NCI-H1105 (cell line): ENCODE results near the gene ARL15.

ENCODE experiments used
- DNase-seq: peaks from one replicate; lab custom pipeline; 2025; lab: John Stamatoyannopoulos, UW

Gene ARL15

GRCh38 chr5:53932351-53932750 is 378.0 kb downstream of the ARL15 start:
- no peak for DNase-seq

- no peak for DNase-seq
Measured at GRCh38 chr5:53930457-53930856, 379.9 kb downstream of the ARL15 start.

DNA sequence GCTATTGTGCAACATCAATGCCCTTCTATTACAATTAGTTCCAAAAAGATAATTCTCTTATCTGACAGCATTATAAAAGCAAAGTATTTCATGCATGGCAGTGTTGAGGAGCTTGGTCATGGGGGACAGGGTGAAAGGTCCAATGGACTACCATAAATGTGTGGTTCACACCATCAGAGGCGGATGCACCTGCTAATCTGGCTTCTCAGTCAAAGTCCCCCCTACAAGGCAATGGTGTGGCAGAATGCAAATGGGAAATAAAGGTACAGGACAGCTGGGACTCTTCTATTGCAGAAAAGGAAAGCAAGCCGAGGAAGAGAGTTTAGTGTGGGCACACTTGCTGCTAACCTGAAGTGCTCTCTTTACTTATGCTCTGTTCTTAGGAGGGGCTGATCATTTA is 380.8 kb downstream of the ARL15 start:
- no peak for DNase-seq

GRCh38 chr5:53929152-53929551 is 381.2 kb downstream of the ARL15 start:
- DNase-seq = no peak

GRCh38 chr5:53928641-53929040 is 381.7 kb downstream of the ARL15 start:
- DNase-seq = no peak

- no peak for DNase-seq
Measured at GRCh38 chr5:53927668-53928247, 382.6 kb downstream of the ARL15 start.

GRCh38 chr5:53926026-53926425 is 384.3 kb downstream of the ARL15 start:
- DNase-seq = no peak

GRCh38 chr5:53924392-53924791 is 386.0 kb downstream of the ARL15 start:
- no peak for DNase-seq

GRCh38 chr5:53923961-53924360 is 386.4 kb downstream of the ARL15 start:
- DNase-seq = no peak

- DNase-seq = no peak
Measured at GRCh38 chr5:53922508-53923498, 387.6 kb downstream of the ARL15 start.

- no peak for DNase-seq
Measured at GRCh38 chr5:53917826-53918225, 392.5 kb downstream of the ARL15 start.

- no peak for DNase-seq
Measured at GRCh38 chr5:53917095-53917494, 393.3 kb downstream of the ARL15 start.

- DNase-seq = no peak
Measured at GRCh38 chr5:53915120-53915519, 395.3 kb downstream of the ARL15 start.

DNA sequence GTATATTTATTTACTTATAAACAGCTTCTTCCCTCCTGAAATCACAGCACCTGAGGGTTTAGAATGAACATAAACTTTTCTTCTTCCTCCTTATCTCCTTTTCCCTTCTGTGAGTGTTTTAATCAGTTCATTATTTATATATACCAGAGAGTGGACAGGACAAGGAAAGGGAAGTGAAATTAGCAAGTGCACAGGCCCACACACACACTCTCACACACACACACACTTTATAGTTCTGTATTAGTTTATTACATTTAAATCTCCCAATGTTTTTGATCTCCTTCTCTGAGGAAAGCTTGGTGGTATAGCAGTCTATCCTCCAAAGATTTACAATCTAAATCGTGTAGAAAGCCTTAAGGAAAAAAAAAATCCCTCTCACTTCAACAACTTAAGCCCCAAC is 396.4 kb downstream of the ARL15 start:
- DNase-seq = no peak

DNA sequence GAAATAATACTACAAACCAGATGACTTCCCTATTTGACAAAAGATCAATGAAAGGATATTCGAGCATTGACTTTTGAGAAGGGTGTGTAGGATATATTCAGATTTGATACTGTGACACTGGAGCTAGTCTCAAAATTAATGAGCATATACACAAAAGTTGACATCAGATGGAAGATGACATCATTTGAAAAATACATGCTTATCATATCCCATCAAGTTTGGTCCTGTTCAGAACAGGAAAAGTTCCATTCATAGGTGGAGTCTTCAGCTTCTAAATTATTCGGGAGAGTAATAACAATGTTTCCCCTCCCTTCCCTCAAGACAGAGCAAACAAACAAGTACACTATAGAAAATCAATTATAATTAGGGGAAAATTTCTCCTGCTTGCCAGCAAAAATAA is 401.6 kb downstream of the ARL15 start:
- no peak for DNase-seq

- no peak for DNase-seq
Measured at GRCh38 chr5:53907827-53908226, 402.5 kb downstream of the ARL15 start.

DNA sequence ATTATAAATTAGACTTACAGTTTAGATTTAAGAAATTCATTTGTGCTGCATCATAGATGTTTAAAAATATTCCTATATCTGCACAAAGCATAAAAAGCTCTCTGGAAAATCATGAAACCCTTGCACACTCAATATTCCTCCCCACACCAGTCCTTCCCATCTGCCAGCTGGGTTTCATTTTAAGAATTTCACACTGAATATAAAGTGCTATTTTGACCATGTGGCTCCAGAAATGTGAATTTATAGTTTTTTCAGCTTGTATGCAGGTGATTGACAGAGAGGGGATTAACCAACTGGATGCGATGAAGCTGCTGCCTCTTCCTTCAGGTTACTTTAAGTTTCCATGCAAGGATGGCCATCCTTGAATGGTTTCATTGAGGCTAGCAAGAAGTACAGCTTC is 403.6 kb downstream of the ARL15 start:
- DNase-seq = no peak

GRCh38 chr5:53902296-53902907 is 408.0 kb downstream of the ARL15 start:
- no peak for DNase-seq

DNA sequence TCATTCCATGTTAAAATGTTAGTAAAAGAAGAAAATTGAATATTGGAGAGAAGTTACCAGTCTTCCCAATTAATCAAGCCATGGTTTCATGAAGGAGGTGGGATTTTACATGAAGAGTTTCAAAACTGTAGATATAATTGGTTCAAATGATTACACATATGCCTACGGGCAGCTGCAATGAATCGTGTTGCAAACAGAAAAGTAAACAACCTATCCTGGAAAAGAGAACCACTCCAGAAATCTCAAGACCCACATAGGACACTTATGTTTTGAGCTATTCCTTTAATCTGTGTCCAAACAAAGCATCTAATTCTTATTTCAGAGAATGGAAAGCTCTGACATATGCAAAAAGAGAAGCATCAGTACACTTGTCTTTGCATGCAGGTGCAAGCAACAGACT is 409.7 kb downstream of the ARL15 start:
- peak; percentile 24 for DNase-seq

GRCh38 chr5:53895091-53895683 is 415.2 kb downstream of the ARL15 start:
- DNase-seq = no peak

DNA sequence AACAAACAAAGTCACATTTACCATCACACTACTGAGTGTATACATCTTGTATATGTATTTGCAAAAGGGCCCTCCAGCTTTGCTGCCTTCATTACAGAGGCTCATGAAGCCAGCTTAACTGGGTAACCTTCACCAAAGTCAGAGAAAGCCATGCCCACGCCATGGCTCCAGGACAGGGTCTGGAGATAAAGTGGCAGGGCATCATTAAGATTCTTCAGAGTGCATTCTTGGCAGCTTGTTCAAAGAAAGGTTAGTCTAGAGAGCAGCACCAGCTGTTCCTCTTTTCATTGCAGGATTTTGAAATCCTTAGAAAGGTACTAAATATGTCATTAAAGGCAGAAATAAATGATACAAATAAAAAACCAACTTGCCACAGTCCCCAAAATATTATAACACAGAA is 416.7 kb downstream of the ARL15 start:
- DNase-seq = no peak

- no peak for DNase-seq
Measured at GRCh38 chr5:53892224-53892623, 418.1 kb downstream of the ARL15 start.

- DNase-seq = no peak
Measured at GRCh38 chr5:53891159-53891558, 419.2 kb downstream of the ARL15 start.
